ENCODE measurements around the gene DHX57.

DNA sequence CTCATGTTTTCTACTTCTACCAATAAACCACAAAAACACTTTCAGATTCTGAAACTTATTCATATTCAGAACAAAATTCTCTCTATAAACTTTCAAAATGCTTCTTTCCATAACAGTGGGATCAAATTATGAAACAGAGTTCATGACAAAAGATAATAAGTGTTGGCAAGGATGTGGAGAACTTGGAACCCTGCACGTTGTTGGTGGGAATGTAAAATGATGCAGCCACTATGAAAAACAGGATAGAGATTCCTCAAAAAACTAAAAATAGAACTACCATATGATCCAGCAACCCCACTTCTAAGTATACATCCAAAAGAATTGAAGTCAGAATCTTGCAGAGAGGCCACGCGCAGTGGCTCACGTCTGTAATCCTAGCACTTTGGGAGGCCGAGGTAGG, 52.3 kb downstream of the DHX57 start:
- TF ChIP-seq POLR2A (IDR thresholded peaks at IDR 0.05), result no peak
- TF ChIP-seq, protein P1, sequence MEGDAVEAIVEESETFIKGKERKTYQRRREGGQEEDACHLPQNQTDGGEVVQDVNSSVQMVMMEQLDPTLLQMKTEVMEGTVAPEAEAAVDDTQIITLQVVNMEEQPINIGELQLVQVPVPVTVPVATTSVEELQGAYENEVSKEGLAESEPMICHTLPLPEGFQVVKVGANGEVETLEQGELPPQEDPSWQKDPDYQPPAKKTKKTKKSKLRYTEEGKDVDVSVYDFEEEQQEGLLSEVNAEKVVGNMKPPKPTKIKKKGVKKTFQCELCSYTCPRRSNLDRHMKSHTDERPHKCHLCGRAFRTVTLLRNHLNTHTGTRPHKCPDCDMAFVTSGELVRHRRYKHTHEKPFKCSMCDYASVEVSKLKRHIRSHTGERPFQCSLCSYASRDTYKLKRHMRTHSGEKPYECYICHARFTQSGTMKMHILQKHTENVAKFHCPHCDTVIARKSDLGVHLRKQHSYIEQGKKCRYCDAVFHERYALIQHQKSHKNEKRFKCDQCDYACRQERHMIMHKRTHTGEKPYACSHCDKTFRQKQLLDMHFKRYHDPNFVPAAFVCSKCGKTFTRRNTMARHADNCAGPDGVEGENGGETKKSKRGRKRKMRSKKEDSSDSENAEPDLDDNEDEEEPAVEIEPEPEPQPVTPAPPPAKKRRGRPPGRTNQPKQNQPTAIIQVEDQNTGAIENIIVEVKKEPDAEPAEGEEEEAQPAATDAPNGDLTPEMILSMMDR (IDR thresholded peaks at IDR 0.05), result no peak
- TF ChIP-seq POLR2AphosphoS5 (IDR thresholded peaks at IDR 0.05), result no peak
- TF ChIP-seq EP300 (IDR thresholded peaks at IDR 0.05), result no peak
